Right lobe of liver (tissue), 6 donors: Measurements from ENCODE around the gene EHMT2. TPM values are rescaled to one million over a fixed set of nuclear protein-coding genes. Genes with fewer than 3 reads are reported as not detected.

Experiments used
- ATAC-seq, 4 donors: fragments of 200-7000 bp; cut with Tn5 transposase; one replicate each; pipeline ENCODE4 v1.9.1; 2020; ENCODE audit warnings: mild to moderate bottlenecking in 4 of 4, moderate library complexity in 4 of 4
- DNase-seq, 3 donors: peaks; one replicate each; pipeline ENCODE4 v3.0.0-alpha.2; 2020
- H3K27ac ChIP-seq, 3 donors: fragments of 200-600 bp; one replicate each; pipeline ENCODE4 v1.8.0; 2022
- H3K27me3 ChIP-seq, 2 donors: fragments of 200-600 bp; one replicate each; pipeline ENCODE4 v1.8.0; 2022
- H3K36me3 ChIP-seq, 4 donors: fragments of 200-600 bp; sonication (generic) in 1 of 4; one replicate each; pipeline versions ENCODE4 v1.5.1 to v1.8.0; 2017 to 2022; ENCODE audit warnings: control low read depth in 1 of 4
- H3K4me1 ChIP-seq, 4 donors: fragments of 200-600 bp; sonication (generic) in 1 of 4; one replicate each; pipeline versions ENCODE4 v1.5.1 to v1.8.0; 2017 to 2022; ENCODE audit warnings: control low read depth in 1 of 4
- H3K4me3 ChIP-seq, 3 donors: fragments of 200-600 bp; one replicate each; pipeline ENCODE4 v1.8.0; 2022
- H3K9me3 ChIP-seq, 4 donors: fragments of 200-600 bp; sonication (generic) in 1 of 4; one replicate each; pipeline versions ENCODE4 v1.5.1 to v1.8.0; 2017 to 2022; ENCODE audit warnings: control low read depth in 1 of 4
- POLR2A ChIP-seq: fragments of 450-650 bp; IDR thresholded peaks from one replicate; pipeline ENCODE4 v1.6.1; 2017; ENCODE audit warnings: antibody characterized with exemption, mild to moderate bottlenecking
- WGBS: methylation state at CpG from one replicate; pipeline ENCODE4 v1.1.6; 2018; ENCODE audit warnings: low coverage, low lambda C conversion rate; ENCODE audit not compliant: insufficient coverage; ENCODE audit errors: missing lambda C conversion rate; 5-methylcytosine and 5-hydroxymethylcytosine counted together
- intact Hi-C, 2 donors: fragments of 100-400 bp; cut with DNase I; formaldehyde crosslinking; loops; one replicate each; pipeline versions ENCODE4 v1.11.2 to v1.14.1; 2022
- total RNA-seq, 6 experiments: library from RNA; depleted of rRNA in 2 of 6; stranded (reverse); fragments of >200 nt in 2 of 6; fragmentation: NEBNext Ultra II Directional in 3 of 6; extraction: Animal tissue kit (Norgen Biotek cat#: 25700) in 3 of 6; gene quantifications; one replicate each; pipeline versions ENCODE4 v1.1.0 to v1.2.4, GENCODE V29; 2016 to 2023
- TF ChIP-seq, protein P1 (sequence below), 4 donors: fragments of 200-600 bp in 3 of 4; fragments of 450-650 bp in 1 of 4; IDR thresholded peaks; one replicate each; pipeline versions ENCODE4 v1.5.1 to v1.8.0; 2016 to 2022; ENCODE audit warnings: antibody characterized with exemption in 4 of 4, mild to moderate bottlenecking in 2 of 4
- donor health status: DM: no; HTN: yes; CAD: no.
- donor health status: DM: no; HTN: no; CAD: no.
- donor health status: DM: no; HTN: no; CAD: no.
- donor health status: DM: no; HTN: yes; CAD: no.
- donor health status: DM: no; HTN: yes; CAD: no.

The EHMT2 gene
- total RNA-seq, 6 experiments from 2014 or later, result 10.7 to 20.1 (median 13.3) TPM

- intact Hi-C loops, result no loop called here
- DNase-seq (no peak), ATAC-seq (no peak)
- TF ChIP-seq POLR2A, result no peak
- TF ChIP-seq, protein P1, sequence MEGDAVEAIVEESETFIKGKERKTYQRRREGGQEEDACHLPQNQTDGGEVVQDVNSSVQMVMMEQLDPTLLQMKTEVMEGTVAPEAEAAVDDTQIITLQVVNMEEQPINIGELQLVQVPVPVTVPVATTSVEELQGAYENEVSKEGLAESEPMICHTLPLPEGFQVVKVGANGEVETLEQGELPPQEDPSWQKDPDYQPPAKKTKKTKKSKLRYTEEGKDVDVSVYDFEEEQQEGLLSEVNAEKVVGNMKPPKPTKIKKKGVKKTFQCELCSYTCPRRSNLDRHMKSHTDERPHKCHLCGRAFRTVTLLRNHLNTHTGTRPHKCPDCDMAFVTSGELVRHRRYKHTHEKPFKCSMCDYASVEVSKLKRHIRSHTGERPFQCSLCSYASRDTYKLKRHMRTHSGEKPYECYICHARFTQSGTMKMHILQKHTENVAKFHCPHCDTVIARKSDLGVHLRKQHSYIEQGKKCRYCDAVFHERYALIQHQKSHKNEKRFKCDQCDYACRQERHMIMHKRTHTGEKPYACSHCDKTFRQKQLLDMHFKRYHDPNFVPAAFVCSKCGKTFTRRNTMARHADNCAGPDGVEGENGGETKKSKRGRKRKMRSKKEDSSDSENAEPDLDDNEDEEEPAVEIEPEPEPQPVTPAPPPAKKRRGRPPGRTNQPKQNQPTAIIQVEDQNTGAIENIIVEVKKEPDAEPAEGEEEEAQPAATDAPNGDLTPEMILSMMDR (IDR thresholded peaks at IDR 0.05), result no peak
- WGBS, result 90% methylated on average over 9 of the region's 9 CpGs
- Histone ChIP-seq H3K9me3 (no peaks in the 10 kb centered on the region), H3K27ac (no peak overlapping the region), H3K4me1 (no peaks in the 10 kb centered on the region), H3K27me3 (no peaks in the 10 kb centered on the region), H3K4me3 (no peak overlapping the region), H3K36me3 (peaks cover 0 to 37% (median 9%) of the 10 kb centered on the region in 4 donors)
Observed at GRCh38 chr6:31881136-31881859, 16.2 kb downstream of the EHMT2 start.

GRCh38 chr6:31880616-31881015 is 16.9 kb downstream of the EHMT2 start:
- peaks cover 0 to 31% (median 8%) of the 10 kb centered on the region in 4 donors for H3K36me3 ChIP-seq
- intact Hi-C loops, result no loop called here
- H3K4me3 ChIP-seq, result no peak overlapping the region
- no peak overlapping the region for H3K27ac ChIP-seq
- no peak for ATAC-seq
- no peak for DNase-seq
- TF ChIP-seq POLR2A, result no peak
- TF ChIP-seq, protein P1 (IDR thresholded peaks at IDR 0.05), result no peak
- H3K27me3 ChIP-seq, result no peaks in the 10 kb centered on the region
- WGBS, result 88% methylated on average over 8 of the region's 10 CpGs
- no peaks in the 10 kb centered on the region for H3K9me3 ChIP-seq
- no peaks in the 10 kb centered on the region for H3K4me1 ChIP-seq

- Histone ChIP-seq H3K27me3 (no peaks in the 10 kb centered on the region), H3K27ac (no peak overlapping the region), H3K4me3 (no peak overlapping the region), H3K4me1 (no peaks in the 10 kb centered on the region), H3K9me3 (no peaks in the 10 kb centered on the region), H3K36me3 (peaks cover 0 to 24% (median 8%) of the 10 kb centered on the region in 4 donors)
- no peak for TF ChIP-seq POLR2A
- TF ChIP-seq, protein P1 (IDR thresholded peaks at IDR 0.05), result no peak
- intact Hi-C loops, result loop anchor here in 1 of 2 donors (10.0 kb wide), 1 partner anchor 205 kb away; no protein-coding TSS in a partner anchor
- 92% methylated on average over 5 of the region's 10 CpGs for WGBS
- DNase-seq (no peak), ATAC-seq (no peak)
Observed at GRCh38 chr6:31879901-31880300, 17.6 kb downstream of the EHMT2 start.

DNA sequence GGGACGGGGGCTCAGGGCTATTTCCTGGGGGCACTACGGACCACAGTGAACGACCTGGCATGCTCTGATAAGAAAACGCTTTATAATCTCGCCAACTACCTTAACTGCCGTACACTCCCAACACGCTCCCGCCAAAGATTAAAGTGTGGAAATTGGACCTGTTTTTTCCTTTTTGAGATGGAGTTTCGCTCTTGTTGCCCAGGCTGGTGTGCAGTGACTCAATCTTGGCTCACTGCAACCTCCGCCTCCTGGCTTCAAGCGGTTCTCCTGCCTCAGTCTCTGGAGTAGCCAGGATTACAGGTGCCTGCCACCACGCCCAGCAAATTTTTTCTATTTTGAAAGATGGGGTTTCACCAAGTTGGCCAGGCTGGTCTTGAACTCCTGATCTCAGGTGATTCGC is 18.4 kb downstream of the EHMT2 start:
- WGBS, result 82% methylated on average over 6 of the region's 13 CpGs
- Histone ChIP-seq H3K9me3 (no peaks in the 10 kb centered on the region), H3K4me1 (no peaks in the 10 kb centered on the region), H3K27ac (no peak overlapping the region), H3K36me3 (peaks cover 0 to 19% (median 6%) of the 10 kb centered on the region in 4 donors), H3K27me3 (no peaks in the 10 kb centered on the region), H3K4me3 (no peak overlapping the region)
- intact Hi-C loops, result loop anchor here in 1 of 2 donors (10.0 kb wide), 1 partner anchor 204 kb away; no protein-coding TSS in a partner anchor
- TF ChIP-seq, protein P1 (IDR thresholded peaks at IDR 0.05), result no peak
- TF ChIP-seq POLR2A, result no peak
- DNase-seq, result no peak
- ATAC-seq, result no peak
